DMS153 (cell line): ENCODE data around the gene NAA35.
"Not testable (repeated sequence)": the region's sequence is repeated elsewhere in the genome, so short reads cannot be mapped to it uniquely, and the experiment has no call there.

Source experiments
- DNase-seq: peaks from one replicate; lab custom pipeline; 2025; lab: John Stamatoyannopoulos, UW

NAA35 gene

GRCh38 chr9:86034863-86035734 is 94.2 kb downstream of the NAA35 start:
- no peak for DNase-seq

DNA sequence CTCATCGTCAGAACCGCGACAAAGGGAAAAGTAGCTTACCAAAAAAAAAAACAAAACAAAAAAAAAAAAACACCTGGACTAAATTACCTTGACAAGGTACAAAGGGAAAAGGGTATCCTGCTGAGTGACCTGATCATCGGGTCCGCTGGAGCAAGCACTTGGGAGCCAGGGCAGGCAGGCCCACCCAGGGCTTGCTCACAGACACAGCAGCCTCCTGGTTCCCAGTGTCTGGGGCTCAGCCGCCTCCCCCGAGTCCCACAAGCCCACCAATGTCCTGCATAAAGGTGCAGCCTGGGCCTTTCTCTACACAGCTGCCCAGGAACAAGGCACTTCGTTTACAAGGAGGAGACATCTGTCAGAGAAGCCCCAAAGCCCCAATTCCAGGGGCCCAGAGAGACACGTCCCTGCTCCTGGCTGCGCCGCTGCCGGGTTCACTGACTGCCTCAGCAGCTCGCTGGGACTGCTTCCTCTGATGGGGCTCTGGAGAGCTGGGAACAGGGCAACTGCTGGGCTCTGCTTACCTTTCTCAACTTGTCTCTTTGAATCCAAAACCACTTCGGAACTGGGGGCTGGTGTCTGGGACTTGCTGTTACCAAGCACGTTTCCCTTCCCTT is 95.0 kb downstream of the NAA35 start:
- DNase-seq = no peak

GRCh38 chr9:86036555-86036954 is 95.6 kb downstream of the NAA35 start:
- DNase-seq = peak; percentile 85

GRCh38 chr9:86039991-86040860 is 99.3 kb downstream of the NAA35 start:
- no peak for DNase-seq

GRCh38 chr9:86040861-86041155 is 99.9 kb downstream of the NAA35 start:
- DNase-seq = no peak

GRCh38 chr9:86041311-86041741 is 100.4 kb downstream of the NAA35 start:
- DNase-seq = no peak

DNA sequence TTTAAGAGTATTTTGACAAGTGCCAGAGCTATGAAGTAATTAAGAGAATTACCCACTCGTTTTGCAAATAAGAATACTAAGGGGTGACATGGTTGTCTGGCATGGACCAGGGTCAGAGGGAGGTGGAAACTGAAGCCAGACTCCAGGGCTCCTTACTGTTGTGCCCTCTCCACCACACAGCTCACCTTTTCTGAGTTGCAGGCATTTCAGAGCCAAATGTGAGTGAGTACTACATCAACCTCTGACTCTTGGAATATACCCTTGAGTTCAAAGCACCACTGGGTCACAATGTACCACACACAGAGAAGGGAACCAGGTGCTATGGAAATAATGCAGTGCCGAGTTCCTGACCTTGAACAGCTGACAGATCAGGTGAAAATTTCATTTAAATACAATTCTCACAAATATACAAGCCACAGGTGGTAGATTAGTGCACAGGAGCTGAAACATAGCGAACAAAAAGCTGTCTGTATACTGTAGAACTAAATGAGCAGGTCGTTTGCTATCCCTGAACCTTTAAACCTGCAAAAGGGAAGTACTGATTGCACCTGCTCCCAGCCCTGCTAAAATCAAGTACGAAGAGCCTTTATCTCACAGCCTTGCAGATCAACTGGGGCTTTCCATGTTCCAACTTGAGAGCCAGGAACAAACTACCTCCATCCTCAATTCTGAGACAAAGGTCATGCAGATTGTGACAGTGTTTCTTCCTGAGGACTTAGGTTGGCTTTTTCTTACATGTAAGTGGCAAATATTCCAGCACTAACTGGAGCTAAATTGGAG is 101.4 kb downstream of the NAA35 start:
- DNase-seq = no peak

DNA sequence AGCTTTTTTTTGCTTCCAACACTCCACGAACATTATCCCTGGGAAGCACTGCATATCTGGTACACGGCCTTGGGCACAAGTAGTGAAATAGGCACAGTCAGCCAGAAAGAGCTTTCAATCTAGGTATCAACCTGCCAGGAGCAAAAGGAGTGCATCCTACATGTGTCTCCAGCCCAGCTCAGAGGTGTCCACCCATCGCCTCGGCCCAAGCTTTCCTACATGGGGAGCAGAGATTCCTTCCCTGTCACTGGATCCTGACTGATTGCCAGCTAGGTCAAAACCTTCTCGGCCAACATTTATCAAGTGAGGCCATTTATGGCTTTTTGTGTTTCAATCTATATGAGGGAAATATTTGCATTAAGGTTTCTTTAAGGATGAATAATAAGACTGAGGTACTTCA is 102.6 kb downstream of the NAA35 start:
- DNase-seq = no peak

- DNase-seq = no peak
Observed at GRCh38 chr9:86043999-86044398, 103.1 kb downstream of the NAA35 start.

GRCh38 chr9:86045654-86046053 is 104.7 kb downstream of the NAA35 start:
- no peak for DNase-seq

DNA sequence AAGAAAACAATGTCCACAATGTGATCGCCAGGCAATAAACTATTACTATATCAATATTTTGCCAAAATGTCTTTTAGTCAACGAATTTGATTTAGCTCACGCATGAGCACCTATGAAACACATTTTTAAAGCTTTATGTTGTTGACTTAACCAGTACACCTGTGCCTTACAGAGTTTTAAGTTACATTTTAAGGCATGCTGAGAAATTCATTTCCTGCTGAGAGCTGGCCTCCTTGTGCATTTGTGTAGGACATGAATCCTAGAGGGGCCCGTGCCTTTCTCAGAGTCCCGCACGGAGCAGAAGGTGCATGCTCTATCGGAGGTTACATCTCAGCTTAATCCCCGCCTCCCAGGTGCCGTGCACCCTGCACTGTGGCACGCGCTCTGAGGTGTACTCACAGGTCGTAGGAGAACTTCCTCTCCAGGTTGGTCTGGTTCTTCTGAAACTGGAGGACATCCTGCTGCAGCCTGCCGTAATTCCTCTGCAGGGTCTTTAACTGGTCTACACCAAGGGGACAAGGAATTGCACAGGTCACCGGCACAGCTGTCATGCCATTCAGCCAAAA is 105.2 kb downstream of the NAA35 start:
- DNase-seq = no peak

- no peak for DNase-seq
Observed at GRCh38 chr9:86046930-86047341, 106.0 kb downstream of the NAA35 start.

- DNase-seq = no peak
Observed at GRCh38 chr9:86047361-86047760, 106.4 kb downstream of the NAA35 start.

DNA sequence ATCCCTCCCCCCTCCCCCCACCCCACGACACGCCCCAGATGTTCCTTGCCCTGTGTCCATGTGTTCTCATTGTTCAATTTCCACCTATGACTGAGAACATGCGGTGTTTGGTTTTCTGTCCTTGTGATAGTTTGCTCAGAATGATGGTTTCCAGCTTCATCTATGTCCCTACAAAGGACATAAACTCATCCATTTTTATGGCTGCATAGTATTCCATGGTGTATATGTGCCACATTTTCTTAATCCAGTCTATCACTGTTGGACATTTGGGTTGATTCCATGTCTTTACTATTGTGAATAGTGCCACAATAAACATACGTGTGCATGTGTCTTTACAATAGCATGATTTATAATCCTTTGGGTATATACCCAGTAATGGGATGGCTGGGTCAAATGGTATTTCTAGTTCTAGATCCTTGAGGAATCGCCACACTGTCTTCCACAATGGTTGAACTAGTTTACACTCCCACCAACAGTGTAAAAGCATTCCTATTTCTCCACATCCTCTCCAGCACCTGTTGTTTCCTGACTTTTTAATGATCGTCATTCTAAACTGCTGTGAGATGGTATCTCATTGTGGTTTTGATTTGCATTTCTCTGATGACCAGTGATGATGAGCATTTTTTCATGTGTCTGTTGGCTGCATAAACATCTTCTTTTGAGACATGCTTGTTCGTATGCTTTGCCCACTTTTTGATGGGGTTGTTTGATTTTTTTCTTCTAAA is 107.2 kb downstream of the NAA35 start:
- not testable (repeated sequence) for DNase-seq

DNA sequence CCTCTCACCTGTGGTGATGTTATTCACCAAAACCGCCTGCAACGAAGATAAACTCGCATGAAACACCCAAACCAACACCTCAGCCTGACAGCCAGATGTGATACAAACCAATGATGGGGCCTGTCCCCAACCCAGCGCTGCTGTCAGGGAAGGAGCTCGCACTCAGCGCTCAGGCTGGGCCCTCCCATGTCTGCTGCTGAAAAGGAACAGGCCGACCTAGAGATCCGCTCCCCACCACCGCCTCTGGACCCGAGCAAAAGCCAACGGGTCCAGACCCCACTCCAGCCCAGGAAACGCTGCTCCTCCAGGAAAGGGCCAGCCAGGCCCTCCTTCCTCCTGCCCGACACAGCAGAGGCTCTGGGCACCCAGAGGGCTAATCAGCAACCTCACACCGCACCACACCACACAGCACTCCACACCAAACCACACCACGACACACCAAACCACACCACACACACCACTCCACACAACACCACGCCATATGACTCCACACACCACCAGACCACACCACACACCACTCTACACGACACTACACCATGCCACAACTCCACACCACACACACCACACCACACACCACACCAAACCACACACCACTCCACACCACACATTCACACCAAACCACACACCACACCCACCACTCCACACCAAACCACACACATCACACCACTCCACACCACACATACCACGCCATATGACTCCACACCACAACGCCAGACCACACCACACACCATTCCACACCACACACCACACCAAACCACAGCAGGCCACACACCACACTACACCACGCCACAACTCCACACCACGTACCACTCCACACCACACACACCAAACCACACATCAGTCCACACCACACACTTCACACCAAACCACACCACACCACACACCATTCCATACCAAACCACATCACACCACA is 111.9 kb downstream of the NAA35 start:
- no peak for DNase-seq

GRCh38 chr9:86054695-86055094 is 113.7 kb downstream of the NAA35 start:
- no peak for DNase-seq

GRCh38 chr9:86057491-86057890 is 116.5 kb downstream of the NAA35 start:
- no peak for DNase-seq

DNA sequence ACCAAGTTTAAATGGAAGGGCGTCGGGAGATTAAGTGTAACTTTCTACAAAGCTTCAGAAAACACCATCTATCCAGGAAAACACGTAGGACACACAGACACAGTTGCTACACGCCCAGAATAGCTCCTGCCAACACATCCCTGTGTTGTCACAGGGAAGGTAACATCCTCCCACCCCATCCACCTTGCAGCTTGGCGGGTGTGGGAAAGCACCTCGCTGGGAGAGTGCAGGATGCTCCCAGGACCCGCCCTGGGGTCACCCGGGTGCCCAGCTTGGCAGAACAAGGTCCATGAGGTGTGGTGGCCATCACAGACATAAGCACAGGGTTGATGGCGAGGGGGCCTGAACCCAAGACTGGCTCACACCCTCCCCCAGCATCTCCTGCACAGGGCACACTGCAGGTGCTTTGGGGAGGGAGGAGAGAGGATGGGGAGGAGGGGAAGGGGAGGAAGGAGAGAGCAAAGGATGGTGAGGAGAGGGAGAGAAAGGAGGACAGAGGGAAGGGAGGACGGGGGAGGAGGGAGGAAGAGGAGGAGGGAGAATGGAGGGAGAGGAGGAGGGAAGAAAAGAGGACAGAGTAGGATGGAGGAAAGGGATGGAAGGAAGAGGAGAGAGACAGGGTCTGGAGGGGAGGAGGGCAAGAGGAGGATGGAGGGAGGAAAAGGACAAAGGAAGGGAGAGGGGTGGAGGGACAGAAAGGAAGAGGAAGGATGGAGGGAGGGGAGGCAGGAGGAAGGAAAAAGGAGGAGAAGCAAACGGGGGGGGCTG is 121.2 kb downstream of the NAA35 start:
- no peak for DNase-seq
